HEK293 (cell line): ENCODE measurements around the gene KCNA5.

ENCODE experiments used
- CTCF ChIA-PET: fragments of 350-600 bp; formaldehyde crosslinking; extraction: SDS; loops from one replicate; lab custom pipeline; 2021; ENCODE audit warnings: antibody characterized with exemption; lab: Yijun Ruan, JAX
- POLR2A ChIA-PET: fragments of 300-600 bp; formaldehyde crosslinking; extraction: SDS; loops from one replicate; lab custom pipeline; 2020; ENCODE audit warnings: antibody characterized with exemption, inconsistent platforms; lab: Yijun Ruan, JAX
- H3K27ac ChIP-seq: fragments of 200-500 bp; sonication (Bioruptor generic); 2 replicates; pipeline ENCODE4 v1.5.1; 2014; ENCODE audit warnings: low read depth, low read length, control low read depth, inconsistent platforms; ENCODE audit errors: extremely low read depth
- H3K36me3 ChIP-seq, 2 experiments: fragments of 200-500 bp in 1 of 2; sonication (Bioruptor generic) in 1 of 2; 1 replicate in 1 of 2; 2 replicates in 1 of 2; pipeline ENCODE4 v1.5.1; 2014 to 2017; ENCODE audit warnings: inconsistent platforms in 2 of 2, low read length in 2 of 2; ENCODE audit not compliant: control insufficient read depth in 2 of 2, insufficient read depth in 1 of 2
- H3K4me1 ChIP-seq: fragments of 200-500 bp; sonication (Bioruptor generic); 2 replicates; pipeline ENCODE4 v1.5.1; 2014; ENCODE audit warnings: mild to moderate bottlenecking, low read length, inconsistent platforms; ENCODE audit not compliant: control insufficient read depth, insufficient read depth
- H3K4me3 ChIP-seq: 2 replicates; pipeline ENCODE4 v1.5.1; 2011; ENCODE audit warnings: low read depth, mild to moderate bottlenecking, control low read depth, low read length, moderate library complexity
- H3K9me3 ChIP-seq: fragments of 200-500 bp; sonication (Bioruptor generic); 2 replicates; pipeline ENCODE4 v1.5.1; 2014; ENCODE audit warnings: low read depth, low read length, inconsistent platforms; ENCODE audit not compliant: control insufficient read depth, insufficient read depth
- GLIS1 ChIP-seq: fragments of 450-650 bp; formaldehyde crosslinking; IDR thresholded peaks from 2 replicates; pipeline ENCODE4 v1.5.1; 2016; ENCODE audit warnings: missing biosample characterization, missing genetic modification characterization
- ZFP41 ChIP-seq: fragments of 450-650 bp; formaldehyde crosslinking; IDR thresholded peaks from 2 replicates; pipeline ENCODE4 v1.5.1; 2016; ENCODE audit warnings: missing biosample characterization, missing genetic modification characterization, borderline replicate concordance
- ZNF155 ChIP-seq: fragments of 450-650 bp; formaldehyde crosslinking; IDR thresholded peaks from 2 replicates; pipeline ENCODE4 v1.5.1; 2016; ENCODE audit warnings: missing biosample characterization, missing genetic modification characterization
- ZNF221 ChIP-seq: fragments of 450-650 bp; formaldehyde crosslinking; IDR thresholded peaks from 2 replicates; pipeline ENCODE4 v1.5.1; 2017; ENCODE audit warnings: missing biosample characterization, missing genetic modification characterization, borderline replicate concordance
- ZNF239 ChIP-seq: fragments of 450-650 bp; formaldehyde crosslinking; IDR thresholded peaks from 2 replicates; pipeline ENCODE4 v1.5.1; 2016; ENCODE audit warnings: missing biosample characterization, missing genetic modification characterization
- ZNF335 ChIP-seq: fragments of 450-650 bp; formaldehyde crosslinking; conservative IDR thresholded peaks from 2 replicates; pipeline ENCODE4 v1.5.1; 2016; ENCODE audit warnings: missing biosample characterization, missing genetic modification characterization
- ZNF473 ChIP-seq: fragments of 450-650 bp; formaldehyde crosslinking; IDR thresholded peaks from 2 replicates; pipeline ENCODE4 v1.5.1; 2017; ENCODE audit warnings: missing biosample characterization, missing genetic modification characterization
- ZNF514 ChIP-seq: fragments of 450-650 bp; formaldehyde crosslinking; IDR thresholded peaks from 2 replicates; pipeline ENCODE4 v1.5.1; 2016; ENCODE audit warnings: missing biosample characterization, missing genetic modification characterization
- ZNF560 ChIP-seq: fragments of 450-650 bp; formaldehyde crosslinking; IDR thresholded peaks from 2 replicates; pipeline ENCODE4 v1.5.1; 2017; ENCODE audit warnings: missing biosample characterization, missing genetic modification characterization, borderline replicate concordance
- ZNF664 ChIP-seq: fragments of 450-650 bp; formaldehyde crosslinking; IDR thresholded peaks from 2 replicates; pipeline ENCODE4 v1.5.1; 2016; ENCODE audit warnings: missing biosample characterization, missing genetic modification characterization
- ZNF701 ChIP-seq: fragments of 450-650 bp; formaldehyde crosslinking; IDR thresholded peaks from 2 replicates; pipeline ENCODE4 v1.5.1; 2016; ENCODE audit warnings: missing biosample characterization, missing genetic modification characterization
- ZNF777 ChIP-seq: fragments of 450-650 bp; formaldehyde crosslinking; IDR thresholded peaks from 2 replicates; pipeline ENCODE4 v1.5.1; 2017; ENCODE audit warnings: missing biosample characterization, missing genetic modification characterization, borderline replicate concordance
- TF ChIP-seq, protein P1 (sequence below): IDR thresholded peaks from 2 replicates; pipeline ENCODE4 v1.6.1; 2011; ENCODE audit warnings: mild to moderate bottlenecking, low read depth, low read length, borderline replicate concordance
- TF ChIP-seq, protein P2 (sequence below): fragments of 450-650 bp; formaldehyde crosslinking; IDR thresholded peaks from 2 replicates; pipeline ENCODE4 v1.5.1; 2017; ENCODE audit warnings: missing biosample characterization, missing genetic modification characterization
- TF ChIP-seq, protein P3 (sequence below): fragments of 450-650 bp; formaldehyde crosslinking; IDR thresholded peaks from 2 replicates; pipeline ENCODE4 v1.5.1; 2016; ENCODE audit warnings: missing biosample characterization, missing genetic modification characterization
- TF ChIP-seq, protein P4 (sequence below): fragments of 450-650 bp; formaldehyde crosslinking; IDR thresholded peaks from 2 replicates; pipeline ENCODE4 v1.5.1; 2016; ENCODE audit warnings: missing biosample characterization, missing genetic modification characterization
- TF ChIP-seq, protein P5 (sequence below): fragments of 450-650 bp; formaldehyde crosslinking; IDR thresholded peaks from 2 replicates; pipeline ENCODE4 v1.5.1; 2016; ENCODE audit warnings: missing biosample characterization, missing genetic modification characterization

KCNA5 gene

DNA sequence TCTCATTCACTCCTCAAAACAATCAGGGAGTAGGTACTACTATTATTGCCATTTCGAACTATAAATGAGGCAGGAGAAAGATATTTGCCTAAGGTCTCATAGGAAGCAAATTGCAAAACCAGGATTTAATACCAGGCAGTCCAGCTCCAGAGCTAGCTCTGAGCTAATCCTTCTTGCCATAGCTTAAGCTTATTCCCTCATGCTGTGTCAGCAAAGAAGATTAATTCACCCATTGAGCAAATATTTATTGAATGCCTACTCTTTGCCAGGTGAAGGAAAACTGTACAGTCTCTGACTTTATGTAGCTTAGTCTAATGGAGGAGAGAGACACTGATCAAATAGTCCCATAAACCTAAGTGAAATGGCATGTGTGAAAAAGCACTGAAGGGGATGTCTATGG is 19.5 kb downstream of the KCNA5 start:
- CTCF ChIA-PET, result interaction anchor here (0.8 to 1.9 kb wide), 3 partner anchors 9 to 18 kb away, joined by 3 to 5 read pairs (median 4); no protein-coding TSS in a partner anchor
- Histone ChIP-seq H3K27ac (no peak overlapping the region), H3K4me3 (no peak overlapping the region)

DNA sequence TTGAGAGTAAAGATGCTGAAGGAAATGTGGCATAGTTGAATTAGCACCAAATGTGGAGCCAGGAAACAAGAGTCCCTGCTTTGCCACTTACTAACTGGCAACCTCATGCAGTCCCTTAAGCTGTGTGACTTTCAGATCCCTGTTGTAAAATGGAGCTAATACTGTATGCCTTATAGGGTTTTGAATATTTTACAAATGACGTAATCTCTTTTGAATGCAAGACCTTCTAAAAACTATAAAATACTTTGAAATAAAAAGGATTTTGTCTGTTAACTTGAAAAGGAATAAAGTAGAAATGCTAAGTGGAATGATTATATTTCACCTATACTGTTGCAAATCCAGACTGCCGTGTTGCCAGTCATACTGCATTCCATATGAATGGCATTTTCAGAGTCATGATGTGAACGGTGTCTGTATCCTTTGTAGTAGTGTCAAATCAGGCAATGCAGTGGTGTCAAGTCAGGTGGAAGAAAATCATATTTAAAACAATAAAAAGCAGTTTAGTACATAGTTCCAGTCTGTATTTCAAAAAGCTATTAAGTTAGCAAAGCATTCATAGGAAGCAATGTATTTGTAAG is 21.3 kb downstream of the KCNA5 start:
- no peak for TF ChIP-seq ZNF560 (tag by site-specific recombination)
- TF ChIP-seq, protein P1, sequence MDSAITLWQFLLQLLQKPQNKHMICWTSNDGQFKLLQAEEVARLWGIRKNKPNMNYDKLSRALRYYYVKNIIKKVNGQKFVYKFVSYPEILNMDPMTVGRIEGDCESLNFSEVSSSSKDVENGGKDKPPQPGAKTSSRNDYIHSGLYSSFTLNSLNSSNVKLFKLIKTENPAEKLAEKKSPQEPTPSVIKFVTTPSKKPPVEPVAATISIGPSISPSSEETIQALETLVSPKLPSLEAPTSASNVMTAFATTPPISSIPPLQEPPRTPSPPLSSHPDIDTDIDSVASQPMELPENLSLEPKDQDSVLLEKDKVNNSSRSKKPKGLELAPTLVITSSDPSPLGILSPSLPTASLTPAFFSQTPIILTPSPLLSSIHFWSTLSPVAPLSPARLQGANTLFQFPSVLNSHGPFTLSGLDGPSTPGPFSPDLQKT, result no peak
- Histone ChIP-seq H3K36me3 (no peaks in the 10 kb centered on the region), H3K9me3 (no peaks in the 10 kb centered on the region), H3K4me1 (no peaks in the 10 kb centered on the region), H3K4me3 (no peak overlapping the region), H3K27ac (no peak overlapping the region)
- POLR2A ChIA-PET, result no interaction called here
- CTCF ChIA-PET, result interaction anchor here (1.4 kb wide), 1 partner anchor 11 kb away, joined by 5 read pairs; no protein-coding TSS in a partner anchor

More for the DNA sequence above, 19.5 kb downstream of the KCNA5 start:
- no peaks in the 10 kb centered on the region for H3K9me3 ChIP-seq
- H3K36me3 ChIP-seq, result no peaks in the 10 kb centered on the region
- POLR2A ChIA-PET, result no interaction called here
- TF ChIP-seq ZNF155 (tag by site-specific recombination), result no peak
- TF ChIP-seq ZNF335 (tag by site-specific recombination), result no peak
- no peak for TF ChIP-seq ZNF777
- TF ChIP-seq ZNF221, result no peak
- no peak for TF ChIP-seq ZNF514 (tag by site-specific recombination)
- TF ChIP-seq, protein P2, sequence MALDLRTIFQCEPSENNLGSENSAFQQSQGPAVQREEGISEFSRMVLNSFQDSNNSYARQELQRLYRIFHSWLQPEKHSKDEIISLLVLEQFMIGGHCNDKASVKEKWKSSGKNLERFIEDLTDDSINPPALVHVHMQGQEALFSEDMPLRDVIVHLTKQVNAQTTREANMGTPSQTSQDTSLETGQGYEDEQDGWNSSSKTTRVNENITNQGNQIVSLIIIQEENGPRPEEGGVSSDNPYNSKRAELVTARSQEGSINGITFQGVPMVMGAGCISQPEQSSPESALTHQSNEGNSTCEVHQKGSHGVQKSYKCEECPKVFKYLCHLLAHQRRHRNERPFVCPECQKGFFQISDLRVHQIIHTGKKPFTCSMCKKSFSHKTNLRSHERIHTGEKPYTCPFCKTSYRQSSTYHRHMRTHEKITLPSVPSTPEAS, result no peak
- no peak for TF ChIP-seq ZNF701 (tag by site-specific recombination)
- TF ChIP-seq, protein P3, sequence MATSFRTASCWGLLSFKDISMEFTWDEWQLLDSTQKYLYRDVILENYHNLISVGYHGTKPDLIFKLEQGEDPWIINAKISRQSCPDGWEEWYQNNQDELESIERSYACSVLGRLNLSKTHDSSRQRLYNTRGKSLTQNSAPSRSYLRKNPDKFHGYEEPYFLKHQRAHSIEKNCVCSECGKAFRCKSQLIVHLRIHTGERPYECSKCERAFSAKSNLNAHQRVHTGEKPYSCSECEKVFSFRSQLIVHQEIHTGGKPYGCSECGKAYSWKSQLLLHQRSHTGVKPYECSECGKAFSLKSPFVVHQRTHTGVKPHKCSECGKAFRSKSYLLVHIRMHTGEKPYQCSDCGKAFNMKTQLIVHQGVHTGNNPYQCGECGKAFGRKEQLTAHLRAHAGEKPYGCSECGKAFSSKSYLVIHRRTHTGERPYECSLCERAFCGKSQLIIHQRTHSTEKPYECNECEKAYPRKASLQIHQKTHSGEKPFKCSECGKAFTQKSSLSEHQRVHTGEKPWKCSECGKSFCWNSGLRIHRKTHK, result no peak
- no peak for TF ChIP-seq GLIS1 (tag by site-specific recombination)
- TF ChIP-seq, protein P4, sequence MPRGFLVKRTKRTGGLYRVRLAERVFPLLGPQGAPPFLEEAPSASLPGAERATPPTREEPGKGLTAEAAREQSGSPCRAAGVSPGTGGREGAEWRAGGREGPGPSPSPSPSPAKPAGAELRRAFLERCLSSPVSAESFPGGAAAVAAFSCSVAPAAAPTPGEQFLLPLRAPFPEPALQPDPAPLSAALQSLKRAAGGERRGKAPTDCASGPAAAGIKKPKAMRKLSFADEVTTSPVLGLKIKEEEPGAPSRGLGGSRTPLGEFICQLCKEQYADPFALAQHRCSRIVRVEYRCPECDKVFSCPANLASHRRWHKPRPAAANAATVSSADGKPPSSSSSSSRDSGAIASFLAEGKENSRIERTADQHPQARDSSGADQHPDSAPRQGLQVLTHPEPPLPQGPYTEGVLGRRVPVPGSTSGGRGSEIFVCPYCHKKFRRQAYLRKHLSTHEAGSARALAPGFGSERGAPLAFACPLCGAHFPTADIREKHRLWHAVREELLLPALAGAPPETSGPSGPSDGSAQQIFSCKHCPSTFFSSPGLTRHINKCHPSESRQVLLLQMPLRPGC (tag by site-specific recombination), result no peak
- no peak for TF ChIP-seq ZFP41 (tag by site-specific recombination)
- no peak for TF ChIP-seq ZNF473 (tag by site-specific recombination)
- TF ChIP-seq ZNF664 (tag by site-specific recombination), result no peak
- no peak for TF ChIP-seq ZNF239 (tag by site-specific recombination)
- TF ChIP-seq, protein P5, sequence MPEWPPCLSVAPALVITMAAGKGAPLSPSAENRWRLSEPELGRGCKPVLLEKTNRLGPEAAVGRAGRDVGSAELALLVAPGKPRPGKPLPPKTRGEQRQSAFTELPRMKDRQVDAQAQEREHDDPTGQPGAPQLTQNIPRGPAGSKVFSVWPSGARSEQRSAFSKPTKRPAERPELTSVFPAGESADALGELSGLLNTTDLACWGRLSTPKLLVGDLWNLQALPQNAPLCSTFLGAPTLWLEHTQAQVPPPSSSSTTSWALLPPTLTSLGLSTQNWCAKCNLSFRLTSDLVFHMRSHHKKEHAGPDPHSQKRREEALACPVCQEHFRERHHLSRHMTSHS (tag by site-specific recombination), result no peak
- H3K4me1 ChIP-seq, result no peaks in the 10 kb centered on the region
